HCT116 (cell line): ENCODE data around the gene ELOB. TPM values are rescaled to one million over a fixed set of nuclear protein-coding genes. Genes with fewer than 3 reads are reported as not detected.

Experiments
- ATAC-seq: fragments of 200-7000 bp; cut with Tn5 transposase; 2 replicates; pipeline ENCODE4 v1.9.1; 2020; ENCODE audit warnings: mild to moderate bottlenecking, moderate library complexity
- BruUV-seq: library from RNA; stranded (reverse); fragments of 400-500 nt; replicated peaks from 2 replicates; lab custom pipeline; 2021; lab: Mats Ljungman, UMichigan
- CTCF ChIA-PET: fragments of 300-600 bp; sonication (Branson Sonifier 250); formaldehyde crosslinking; loops from one replicate; lab custom pipeline; 2021; ENCODE audit warnings: antibody characterized with exemption; lab: Charles Lee
- POLR2A ChIA-PET: fragments of 300-600, 350-600 bp; sonication (Branson Sonifier 250); formaldehyde crosslinking; loops from one replicate; lab custom pipeline; 2021; ENCODE audit warnings: antibody characterized with exemption; lab: Charles Lee
- RAD21 ChIA-PET, 2 experiments: fragments of 300-600 bp; sonication (Branson Sonifier 250); formaldehyde crosslinking; loops; one replicate each; lab custom pipeline; 2023; ENCODE audit warnings: low total read pairs in 2 of 2; ENCODE audit not compliant: uncharacterized antibody in 2 of 2, unreplicated experiment in 2 of 2, low non-redundant PET in 1 of 2; lab: Charles Lee
- DNase-seq: peaks from one replicate; pipeline ENCODE4 v3.0.0-alpha.2; 2010; ENCODE audit warnings: low read depth, low spot score
- H2AFZ ChIP-seq: fragments of 200-600 bp; shearing (Covaris generic), sonication (generic); 2 replicates; pipeline ENCODE4 v1.6.1; 2017; ENCODE audit warnings: low read depth, mixed run types, mixed read lengths, antibody characterized with exemption, low read length; ENCODE audit not compliant: poor library complexity, severe bottlenecking
- H3K27ac ChIP-seq: 2 replicates; pipeline ENCODE4 v1.5.1; 2012; ENCODE audit warnings: low read depth, low read length
- H3K27me3 ChIP-seq: fragments of 200-600 bp; sonication (generic); 2 replicates; pipeline ENCODE4 v1.6.1; 2016; ENCODE audit warnings: mixed run types, low read length, mixed read lengths; ENCODE audit not compliant: insufficient read depth
- H3K36me3 ChIP-seq, 2 experiments: fragments of 200-500 bp in 1 of 2; fragments of 200-600 bp in 1 of 2; sonication (Bioruptor generic) in 1 of 2; sonication (generic) in 1 of 2; 2 replicates each; pipeline versions ENCODE4 v1.5.1 to v1.6.1; 2014 to 2016; ENCODE audit warnings: low read length in 2 of 2, inconsistent platforms in 1 of 2, mixed read lengths in 1 of 2, mixed run types in 1 of 2; ENCODE audit not compliant: insufficient read depth in 2 of 2, control insufficient read depth in 1 of 2
- H3K4me1 ChIP-seq, 2 experiments: fragments of 200-600 bp in 1 of 2; sonication (generic) in 1 of 2; 2 replicates each; pipeline versions ENCODE4 v1.5.1 to v1.6.1; 2012 to 2017; ENCODE audit warnings: low read length in 2 of 2, inconsistent platforms in 1 of 2, mild to moderate bottlenecking in 1 of 2, mixed read lengths in 1 of 2, mixed run types in 1 of 2, moderate library complexity in 1 of 2; ENCODE audit not compliant: insufficient read depth in 2 of 2, control insufficient read depth in 1 of 2
- H3K4me2 ChIP-seq: fragments of 200-600 bp; sonication (generic); 2 replicates; pipeline ENCODE4 v1.6.1; 2017; ENCODE audit warnings: mixed run types, low read length, mixed read lengths
- H3K4me3 ChIP-seq, 2 experiments: fragments of 200-600 bp in 1 of 2; sonication (generic) in 1 of 2; replicated peaks in 1 of 2; 2 replicates each; pipeline ENCODE4 v1.5.1; 2011 to 2016; ENCODE audit warnings: low read length in 2 of 2, control low read depth in 1 of 2, low read depth in 1 of 2, mild to moderate bottlenecking in 1 of 2, mixed read lengths in 1 of 2, mixed run types in 1 of 2
- H3K79me2 ChIP-seq: fragments of 200-600 bp; sonication (generic); 2 replicates; pipeline ENCODE4 v1.6.1; 2017; ENCODE audit warnings: mild to moderate bottlenecking, mixed run types, low read length, moderate library complexity, mixed read lengths; ENCODE audit not compliant: insufficient read depth
- H3K9ac ChIP-seq: fragments of 200-600 bp; sonication (generic); 2 replicates; pipeline ENCODE4 v1.6.1; 2016; ENCODE audit warnings: low read length, mixed read lengths
- H3K9me2 ChIP-seq: fragments of 200-600 bp; sonication (generic), shearing (Covaris generic); 2 replicates; pipeline ENCODE4 v1.6.1; 2017; ENCODE audit warnings: mixed run types, mild to moderate bottlenecking, moderate library complexity; ENCODE audit not compliant: insufficient read depth
- H3K9me3 ChIP-seq, 2 experiments: fragments of 200-500 bp in 1 of 2; fragments of 200-600 bp in 1 of 2; sonication (Bioruptor generic) in 1 of 2; sonication (generic) in 1 of 2; 2 replicates each; pipeline ENCODE4 v1.6.1; 2014 to 2017; ENCODE audit warnings: low read length in 2 of 2, mixed read lengths in 2 of 2, inconsistent platforms in 1 of 2, low read depth in 1 of 2, mild to moderate bottlenecking in 1 of 2, mixed run types in 1 of 2, moderate library complexity in 1 of 2; ENCODE audit not compliant: control insufficient read depth in 1 of 2, insufficient read depth in 1 of 2
- H4K20me1 ChIP-seq: fragments of 200-600 bp; sonication (generic), shearing (Covaris generic); 2 replicates; pipeline ENCODE4 v1.6.1; 2017; ENCODE audit warnings: mixed run types, mild to moderate bottlenecking, moderate library complexity; ENCODE audit not compliant: insufficient read depth
- CBX3 ChIP-seq: IDR thresholded peaks from 2 replicates; pipeline ENCODE4 v1.6.1; 2012; ENCODE audit warnings: low read depth
- CEBPB ChIP-seq: IDR thresholded peaks from 2 replicates; pipeline ENCODE4 v1.6.1; 2012; ENCODE audit warnings: low read depth
- EZH2 ChIP-seq: fragments of 200-600 bp; sonication (generic); IDR thresholded peaks from 2 replicates; pipeline ENCODE4 v1.6.1; 2017; ENCODE audit warnings: antibody characterized with exemption, mixed run types
- POLR2AphosphoS5 ChIP-seq: IDR thresholded peaks from 2 replicates; pipeline ENCODE4 v1.6.1; 2011; ENCODE audit warnings: mild to moderate bottlenecking, low read depth, low read length, moderate library complexity
- ZBTB33 ChIP-seq: IDR thresholded peaks from 2 replicates; pipeline ENCODE4 v1.6.1; 2011; ENCODE audit warnings: mild to moderate bottlenecking, low read length, moderate library complexity; ENCODE audit not compliant: insufficient replicate concordance; ENCODE audit errors: extremely low read depth
- intact Hi-C: fragments of 100-400 bp; cut with micrococcal nuclease; formaldehyde crosslinking; loops from 2 replicates; pipeline ENCODE4 v1.10.0; 2022
- total RNA-seq: library from RNA; stranded (reverse); gene quantifications from one replicate; pipeline ENCODE4 v1.2.1, GENCODE V29; 2021; ENCODE audit not compliant: unreplicated experiment

Gene ELOB
- total RNA-seq, 1 experiment from 2014 or later, result 239 TPM

DNA sequence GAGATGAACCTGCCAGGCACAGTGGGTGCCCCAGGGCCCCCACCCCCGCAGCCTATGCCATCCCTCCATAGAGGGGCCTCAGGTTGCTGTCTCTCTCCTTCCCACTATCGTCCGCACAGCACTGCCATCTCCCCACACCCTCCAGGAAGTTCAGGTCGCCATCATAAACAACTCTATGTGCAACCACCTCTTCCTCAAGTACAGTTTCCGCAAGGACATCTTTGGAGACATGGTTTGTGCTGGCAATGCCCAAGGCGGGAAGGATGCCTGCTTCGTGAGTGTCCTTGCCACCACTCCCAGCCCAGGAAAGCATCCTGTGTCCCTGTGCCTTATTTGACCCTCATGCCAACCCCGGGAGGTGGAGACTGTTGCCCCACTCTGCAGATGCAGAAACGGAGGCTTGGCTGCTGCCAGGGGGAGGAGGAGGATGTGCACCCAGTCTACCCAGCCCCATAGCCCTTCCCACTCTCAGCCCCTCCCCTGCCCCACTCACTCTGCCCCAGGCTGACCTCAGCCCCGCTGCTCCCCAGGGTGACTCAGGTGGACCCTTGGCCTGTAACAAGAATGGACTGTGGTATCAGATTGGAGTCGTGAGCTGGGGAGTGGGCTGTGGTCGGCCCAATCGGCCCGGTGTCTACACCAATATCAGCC is 43.9 kb upstream of the ELOB start:
- RAD21 ChIA-PET, result no interaction called here
- no peak overlapping the region for H3K4me2 ChIP-seq
- H3K27me3 ChIP-seq, result no peaks in the 10 kb centered on the region
- no peak overlapping the region for H3K27ac ChIP-seq
- POLR2A ChIA-PET, result no interaction called here
- H2AFZ ChIP-seq, result no peak overlapping the region
- no peaks in the 10 kb centered on the region for H3K9me3 ChIP-seq
- H3K79me2 ChIP-seq, result no peaks in the 10 kb centered on the region
- no peaks in the 10 kb centered on the region for H3K9me2 ChIP-seq
- no peak overlapping the region for H3K4me3 ChIP-seq
- ATAC-seq (no peak), DNase-seq (no peak)
- CTCF ChIA-PET, result no interaction called here
- H3K4me1 ChIP-seq, result no peaks in the 10 kb centered on the region
- H4K20me1 ChIP-seq, result no peaks in the 10 kb centered on the region
- BruUV-seq, result no TSS peak
- intact Hi-C loops, result no loop called here
- no peak overlapping the region for H3K9ac ChIP-seq
- TF ChIP-seq CEBPB (no peak), POLR2AphosphoS5 (no peak), EZH2 (no peak), CBX3 (no peak), ZBTB33 (no peak)
- no peaks in the 10 kb centered on the region for H3K36me3 ChIP-seq
